ENCODE data around the gene PLA2G3.
"Not testable (repeated sequence)": the region's sequence is repeated elsewhere in the genome, so short reads cannot be mapped to it uniquely, and the experiment has no call there.

The PLA2G3 gene, protein sequence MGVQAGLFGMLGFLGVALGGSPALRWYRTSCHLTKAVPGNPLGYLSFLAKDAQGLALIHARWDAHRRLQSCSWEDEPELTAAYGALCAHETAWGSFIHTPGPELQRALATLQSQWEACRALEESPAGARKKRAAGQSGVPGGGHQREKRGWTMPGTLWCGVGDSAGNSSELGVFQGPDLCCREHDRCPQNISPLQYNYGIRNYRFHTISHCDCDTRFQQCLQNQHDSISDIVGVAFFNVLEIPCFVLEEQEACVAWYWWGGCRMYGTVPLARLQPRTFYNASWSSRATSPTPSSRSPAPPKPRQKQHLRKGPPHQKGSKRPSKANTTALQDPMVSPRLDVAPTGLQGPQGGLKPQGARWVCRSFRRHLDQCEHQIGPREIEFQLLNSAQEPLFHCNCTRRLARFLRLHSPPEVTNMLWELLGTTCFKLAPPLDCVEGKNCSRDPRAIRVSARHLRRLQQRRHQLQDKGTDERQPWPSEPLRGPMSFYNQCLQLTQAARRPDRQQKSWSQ

DNA sequence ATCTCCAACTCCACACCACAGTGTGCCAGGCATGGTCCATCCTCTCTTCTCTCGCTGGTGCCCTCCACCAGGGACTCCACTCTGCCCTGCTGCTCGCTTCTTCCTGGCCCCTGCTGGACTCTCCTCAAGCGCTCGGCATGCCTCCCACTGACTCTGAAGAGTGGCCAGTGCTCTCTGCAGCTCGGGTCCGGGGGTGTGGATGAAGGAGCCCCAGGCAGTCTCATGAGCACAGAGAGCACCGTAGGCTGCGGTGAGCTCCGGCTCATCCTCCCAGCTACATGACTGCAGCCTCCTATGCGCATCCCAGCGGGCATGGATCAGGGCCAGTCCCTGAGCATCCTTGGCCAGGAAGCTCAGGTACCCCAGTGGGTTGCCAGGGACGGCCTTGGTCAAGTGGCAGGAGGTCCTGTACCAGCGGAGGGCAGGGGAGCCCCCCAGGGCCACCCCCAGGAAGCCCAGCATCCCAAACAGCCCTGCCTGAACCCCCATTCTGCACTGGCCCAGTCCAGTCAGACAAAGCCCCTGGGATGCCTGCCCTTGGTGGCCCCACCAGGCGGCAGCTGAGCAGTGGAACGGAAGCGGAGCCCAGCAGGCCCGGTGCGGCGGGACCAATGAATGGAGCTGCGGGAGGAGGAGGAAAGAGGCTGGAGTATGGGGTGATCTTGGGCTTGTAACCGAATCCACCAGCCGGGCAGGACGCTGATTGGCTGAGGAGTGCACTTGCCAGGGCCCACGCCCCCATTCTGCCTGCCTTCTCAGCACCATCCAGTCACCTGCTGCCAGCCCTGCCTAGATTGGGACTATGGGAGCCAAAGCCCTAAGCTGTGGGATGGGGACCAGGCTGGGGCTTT is at the start of gene PLA2G3:
Gene PLA2G3 (minus strand): TSS at position 643 of the 851 bp plus-strand sequence. CDS start 154 bp downstream, at position 489.
- in situ Hi-C loops (cut with HindIII; ENCODE audit: low pct_ligation_motif_present, low pct_unique_long_range_greater_than_20kb, low sequenced_read_pairs): no loop called here
- no peak for DNase-seq

DNA sequence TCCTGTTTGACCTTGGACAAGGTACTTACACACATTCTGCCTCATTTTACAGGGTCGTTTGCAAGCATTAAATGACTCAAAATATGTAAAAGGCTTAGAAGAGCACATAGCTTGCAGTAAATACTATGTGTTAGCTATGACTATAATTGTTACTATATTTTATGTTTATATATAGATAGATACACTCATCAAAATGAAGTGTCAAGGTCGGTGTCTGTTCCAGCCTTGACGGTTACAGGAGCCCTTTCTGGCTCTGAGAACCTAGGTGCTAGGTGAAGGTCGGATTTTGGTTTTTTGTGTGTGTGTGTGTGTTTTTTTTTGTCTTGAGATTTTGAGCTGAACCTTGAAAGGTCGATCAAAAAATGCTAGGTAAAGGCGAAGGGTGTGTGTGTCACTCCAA is 47.3 kb upstream of the PLA2G3 start:
- DNase-seq: no peak
- in situ Hi-C loops (cut with HindIII; ENCODE audit: low pct_ligation_motif_present, low pct_unique_long_range_greater_than_20kb, low sequenced_read_pairs): no loop called here

DNA sequence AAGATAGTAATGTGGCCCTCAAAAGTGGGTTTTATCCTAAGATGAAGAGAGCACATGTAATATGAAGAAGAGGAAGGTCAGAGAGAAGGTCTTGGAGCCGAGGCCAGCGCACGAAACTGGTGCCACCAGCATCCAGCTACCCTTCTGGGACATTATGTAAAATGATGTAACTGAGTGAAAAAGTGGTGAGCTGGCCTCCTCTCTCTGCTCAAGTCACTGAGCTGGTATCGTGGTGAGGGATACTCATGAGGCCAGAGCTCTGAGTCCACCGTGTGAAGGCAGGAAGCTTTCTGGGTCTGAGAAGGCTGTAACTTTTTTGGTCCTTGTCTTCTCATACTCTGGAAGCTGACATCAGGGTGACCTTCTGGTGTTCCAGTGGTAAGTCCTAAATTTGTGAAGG is 44.7 kb upstream of the PLA2G3 start:
- in situ Hi-C loops (cut with HindIII; ENCODE audit: low pct_ligation_motif_present, low pct_unique_long_range_greater_than_20kb, low sequenced_read_pairs): no loop called here
- DNase-seq: no peak

DNA sequence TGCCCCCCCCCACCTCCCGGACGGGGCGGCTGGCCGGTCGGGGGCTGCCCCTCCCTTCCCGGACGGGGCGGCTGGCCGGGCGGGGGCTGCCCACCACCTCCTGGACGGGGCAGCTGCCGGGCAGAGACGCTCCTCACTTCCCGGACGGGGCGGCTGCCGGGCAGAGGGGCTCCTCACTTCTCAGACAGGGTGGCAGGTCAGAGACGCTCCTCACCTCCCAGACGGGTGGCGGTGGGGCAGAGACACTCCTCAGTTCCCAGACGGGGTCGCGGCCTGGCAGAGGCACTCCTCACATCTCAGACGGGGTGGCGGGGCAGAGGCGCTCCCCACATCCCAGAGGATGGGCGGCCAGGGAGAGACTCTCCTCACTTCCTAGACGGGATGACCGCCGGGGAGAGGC is 43.7 kb upstream of the PLA2G3 start:
- no peak for DNase-seq
- in situ Hi-C loops (cut with HindIII; ENCODE audit: low pct_ligation_motif_present, low pct_unique_long_range_greater_than_20kb, low sequenced_read_pairs): no loop called here

DNA sequence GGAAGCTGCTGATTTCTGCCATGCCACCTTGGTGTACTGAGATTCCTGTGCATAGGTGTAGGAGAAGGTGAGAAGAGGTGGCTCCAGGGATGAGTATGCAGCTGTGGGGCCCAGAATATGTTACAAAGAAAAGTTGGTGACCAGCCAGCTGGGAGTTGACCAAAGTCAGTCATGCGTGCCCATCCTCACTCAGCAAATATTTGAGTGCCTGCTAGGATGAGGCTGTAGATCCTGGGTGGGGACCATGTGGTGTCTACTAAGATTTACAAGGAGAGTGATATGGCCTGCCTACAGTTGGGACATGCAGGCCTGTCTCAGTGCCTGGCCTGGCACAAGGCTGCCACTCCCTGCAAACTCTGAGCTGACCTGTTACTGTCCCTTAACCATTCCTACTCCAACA is 39.0 kb upstream of the PLA2G3 start:
- in situ Hi-C loops (cut with HindIII; ENCODE audit: low pct_ligation_motif_present, low pct_unique_long_range_greater_than_20kb, low sequenced_read_pairs): no loop called here
- DNase-seq: peak; percentile 74

DNA sequence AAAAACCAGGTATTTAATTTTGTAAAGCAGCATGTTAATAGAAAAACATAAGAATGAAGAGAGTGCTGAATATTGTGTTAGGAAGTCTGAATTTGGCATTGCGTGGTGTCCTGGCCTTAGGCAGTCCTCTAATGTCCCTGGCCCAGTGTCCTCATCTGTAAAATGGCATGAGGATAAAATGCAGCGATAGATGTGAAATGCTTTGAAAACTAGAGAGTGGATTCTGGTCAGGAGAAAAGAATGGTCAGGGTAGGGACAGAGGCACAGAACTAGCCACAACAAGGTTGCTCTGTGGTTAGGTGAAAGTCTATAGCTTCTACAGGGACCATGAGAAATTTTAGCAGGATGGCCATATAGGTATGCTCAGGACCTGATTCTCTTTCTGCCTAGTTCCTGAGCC is 38.6 kb upstream of the PLA2G3 start:
- no peak for DNase-seq
- in situ Hi-C loops (cut with HindIII; ENCODE audit: low pct_ligation_motif_present, low pct_unique_long_range_greater_than_20kb, low sequenced_read_pairs): no loop called here

DNA sequence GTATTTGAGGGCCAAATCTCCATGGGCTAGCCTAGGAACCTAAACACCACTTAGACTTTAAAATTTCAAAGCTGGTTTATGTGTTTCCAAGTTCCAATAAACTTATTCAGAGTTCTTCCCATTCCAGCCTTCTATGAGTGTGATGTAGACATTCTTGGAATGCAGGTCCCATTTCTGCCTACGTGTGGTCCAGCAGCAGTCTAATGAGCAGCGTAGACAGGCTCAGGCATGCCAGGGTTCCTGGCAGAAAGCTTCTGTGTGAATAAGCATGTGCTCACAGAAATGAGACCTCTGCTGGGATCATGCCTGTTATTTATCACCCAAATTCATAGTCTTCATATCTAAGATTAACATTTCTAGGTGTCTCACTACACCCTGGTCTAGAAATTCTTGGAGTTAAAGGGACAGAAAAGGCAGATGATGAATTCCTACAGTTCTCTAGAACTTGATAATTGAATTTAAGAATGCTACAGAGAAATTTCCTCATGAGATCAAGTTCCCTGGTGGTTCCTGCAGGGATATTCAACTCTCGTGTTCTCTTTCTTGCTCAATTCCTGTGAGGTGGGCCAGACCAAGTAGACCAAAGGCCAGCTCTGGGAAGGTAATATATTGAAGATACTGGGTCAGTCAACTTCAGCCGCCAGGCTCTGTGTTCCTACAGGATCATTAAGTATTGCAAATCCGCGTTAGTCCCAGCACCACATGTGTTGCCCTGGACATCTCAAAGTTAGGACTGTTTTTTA is 37.3 kb upstream of the PLA2G3 start:
- peak; percentile 78 for DNase-seq
- in situ Hi-C loops (cut with HindIII; ENCODE audit: low pct_ligation_motif_present, low pct_unique_long_range_greater_than_20kb, low sequenced_read_pairs): no loop called here

DNA sequence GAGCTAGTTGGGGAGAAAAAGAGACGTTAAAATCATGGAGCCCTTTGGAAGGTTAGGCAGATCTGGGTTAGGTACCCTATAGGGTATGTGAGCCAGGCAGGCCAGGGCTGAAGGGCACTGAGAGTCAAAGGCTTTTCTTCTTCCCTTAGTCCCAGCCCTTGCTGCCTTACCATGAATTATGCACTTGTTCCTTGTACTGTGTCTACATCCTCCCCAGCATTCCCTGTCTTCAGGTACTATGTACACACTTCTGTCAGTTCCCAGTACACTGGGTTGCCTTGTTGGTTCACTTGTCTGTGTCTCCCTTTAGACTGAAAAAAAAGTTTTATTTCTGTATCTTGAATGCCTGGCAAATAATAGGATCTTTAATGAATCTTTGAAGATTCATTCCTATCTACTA is 36.6 kb upstream of the PLA2G3 start:
- in situ Hi-C loops (cut with HindIII; ENCODE audit: low pct_ligation_motif_present, low pct_unique_long_range_greater_than_20kb, low sequenced_read_pairs): no loop called here

DNA sequence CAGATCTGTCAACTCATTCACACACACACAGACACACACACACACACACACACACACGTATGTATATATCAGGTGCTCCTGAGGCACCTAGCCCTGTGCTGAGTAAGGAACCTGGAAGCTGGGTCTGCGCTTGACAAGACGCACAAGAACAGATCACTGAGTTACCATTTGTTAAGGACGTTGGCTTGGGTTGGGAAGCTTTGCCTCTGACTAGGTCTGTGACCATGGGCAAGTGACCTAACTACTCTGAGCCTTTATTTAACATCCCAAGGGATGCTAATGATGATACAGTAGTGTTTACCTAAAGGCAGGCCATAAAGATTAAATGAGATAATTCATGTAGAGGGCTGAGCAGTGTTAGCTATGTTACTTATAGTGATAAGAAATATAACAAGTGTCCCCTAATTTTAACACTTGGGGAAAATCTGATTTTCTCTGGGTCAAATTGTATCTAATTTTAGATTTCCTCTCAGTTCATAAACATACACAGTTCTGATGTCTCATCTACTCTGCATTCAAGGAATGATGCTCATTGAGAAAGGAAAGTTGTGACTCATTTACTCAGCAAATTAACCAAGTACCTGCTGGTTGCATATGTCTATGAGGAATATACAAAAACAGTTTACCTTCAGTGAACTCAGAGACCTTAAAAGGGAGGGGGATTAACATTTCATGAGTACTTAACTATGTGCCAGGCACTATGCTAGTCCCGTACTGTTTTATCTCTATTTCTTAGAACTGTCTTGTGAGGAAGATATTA is 33.3 kb upstream of the PLA2G3 start:
- in situ Hi-C loops (cut with HindIII; ENCODE audit: low pct_ligation_motif_present, low pct_unique_long_range_greater_than_20kb, low sequenced_read_pairs): no loop called here
- DNase-seq: peak; percentile 59

More for the DNA sequence above, 36.6 kb upstream of the PLA2G3 start:
- DNase-seq: no peak

DNA sequence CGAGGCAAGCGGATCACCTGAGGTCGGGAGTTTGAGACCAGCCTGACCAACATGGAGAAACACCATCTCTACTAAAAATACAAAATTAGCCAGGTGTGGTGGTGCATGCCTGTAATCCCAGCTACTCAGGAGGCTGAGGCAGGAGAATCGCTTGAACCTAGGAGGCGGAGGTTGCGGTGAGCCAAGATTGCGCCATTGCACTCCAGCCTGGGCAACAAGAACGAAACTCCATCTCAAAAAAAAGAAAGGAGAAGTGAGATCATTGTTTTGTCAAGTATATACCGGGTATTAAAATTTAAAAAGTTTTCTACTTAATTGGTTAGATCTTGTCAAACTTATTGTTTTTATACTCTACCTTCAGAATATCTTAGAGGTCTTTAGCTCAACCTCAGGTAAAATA is 31.4 kb upstream of the PLA2G3 start:
- in situ Hi-C loops (cut with HindIII; ENCODE audit: low pct_ligation_motif_present, low pct_unique_long_range_greater_than_20kb, low sequenced_read_pairs); DNase-seq: not testable (repeated sequence)

DNA sequence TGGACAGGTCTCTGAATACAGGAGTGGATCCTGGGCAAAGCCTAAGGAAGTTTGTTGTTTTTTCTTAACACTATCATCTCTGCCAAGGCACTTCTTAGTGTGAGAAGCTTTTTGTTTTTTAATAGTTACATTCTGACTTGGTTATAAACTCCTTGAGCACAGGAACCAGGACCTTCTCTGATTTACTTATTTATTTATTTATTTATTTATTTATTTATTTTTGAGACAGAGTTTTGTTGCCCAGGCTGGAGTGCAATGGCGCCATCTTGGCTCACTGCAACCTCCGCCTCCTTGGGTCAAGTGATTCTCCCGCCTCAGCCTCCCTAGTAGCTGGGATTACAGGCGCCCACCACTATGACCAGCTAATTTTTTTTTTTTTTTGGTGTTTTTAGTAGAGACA is 30.7 kb upstream of the PLA2G3 start:
- DNase-seq: no peak
- in situ Hi-C loops (cut with HindIII; ENCODE audit: low pct_ligation_motif_present, low pct_unique_long_range_greater_than_20kb, low sequenced_read_pairs): no loop called here

DNA sequence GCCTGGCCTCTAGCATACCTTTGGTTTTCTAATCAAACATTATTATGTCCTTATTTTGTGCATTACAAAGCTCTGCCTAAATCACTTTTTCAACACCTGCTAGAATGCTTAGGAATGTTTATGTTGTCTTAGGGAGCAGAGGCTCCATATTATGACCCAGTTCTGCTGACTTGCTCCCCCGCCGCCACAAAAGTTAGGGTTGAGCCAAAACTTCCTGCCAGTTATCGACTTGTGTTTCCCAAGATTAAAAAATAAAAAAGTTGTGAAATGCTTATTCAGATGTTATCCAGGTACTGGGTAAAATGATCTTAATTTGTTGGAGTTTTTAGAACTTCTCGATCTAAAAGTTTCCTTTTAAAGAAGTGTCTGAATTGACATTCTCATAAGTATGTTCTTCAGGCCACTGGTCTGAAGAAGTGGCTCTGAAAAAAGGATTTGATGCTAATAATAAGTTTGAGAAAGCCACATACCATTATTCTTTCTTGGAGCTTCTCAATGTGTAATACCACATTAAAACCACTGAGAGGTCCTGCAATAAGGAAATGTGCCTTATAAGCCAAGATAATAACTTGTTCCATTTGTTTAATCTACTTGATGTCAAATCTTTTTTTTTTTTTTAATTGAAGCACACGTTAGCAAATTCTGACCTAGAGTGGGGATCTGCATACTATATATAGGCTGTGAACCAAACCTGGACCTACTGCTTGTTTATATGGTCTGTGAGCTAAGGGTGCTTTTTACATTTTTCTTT is 21.9 kb upstream of the PLA2G3 start:
- DNase-seq: no peak
- in situ Hi-C loops (cut with HindIII; ENCODE audit: low pct_ligation_motif_present, low pct_unique_long_range_greater_than_20kb, low sequenced_read_pairs): no loop called here

DNA sequence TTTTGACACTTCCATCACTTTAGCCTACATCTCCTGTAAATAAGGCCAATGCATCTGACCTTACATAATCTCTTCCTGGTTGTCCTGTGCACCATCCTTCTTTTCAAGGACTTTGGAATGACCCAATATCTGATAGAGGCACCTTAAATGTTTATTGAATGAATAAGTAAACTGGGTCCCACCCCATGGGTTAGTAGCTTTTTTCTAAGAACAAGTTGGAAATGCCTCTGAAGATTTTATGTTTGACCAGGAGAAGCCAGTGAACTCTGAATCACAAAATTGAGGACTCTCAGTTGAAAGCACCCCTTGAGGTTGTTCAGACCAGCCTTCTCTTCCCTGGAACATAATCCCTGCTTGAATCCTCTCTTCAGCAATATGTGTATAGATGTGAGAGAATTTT is 21.1 kb upstream of the PLA2G3 start:
- in situ Hi-C loops (cut with HindIII; ENCODE audit: low pct_ligation_motif_present, low pct_unique_long_range_greater_than_20kb, low sequenced_read_pairs): no loop called here

DNA sequence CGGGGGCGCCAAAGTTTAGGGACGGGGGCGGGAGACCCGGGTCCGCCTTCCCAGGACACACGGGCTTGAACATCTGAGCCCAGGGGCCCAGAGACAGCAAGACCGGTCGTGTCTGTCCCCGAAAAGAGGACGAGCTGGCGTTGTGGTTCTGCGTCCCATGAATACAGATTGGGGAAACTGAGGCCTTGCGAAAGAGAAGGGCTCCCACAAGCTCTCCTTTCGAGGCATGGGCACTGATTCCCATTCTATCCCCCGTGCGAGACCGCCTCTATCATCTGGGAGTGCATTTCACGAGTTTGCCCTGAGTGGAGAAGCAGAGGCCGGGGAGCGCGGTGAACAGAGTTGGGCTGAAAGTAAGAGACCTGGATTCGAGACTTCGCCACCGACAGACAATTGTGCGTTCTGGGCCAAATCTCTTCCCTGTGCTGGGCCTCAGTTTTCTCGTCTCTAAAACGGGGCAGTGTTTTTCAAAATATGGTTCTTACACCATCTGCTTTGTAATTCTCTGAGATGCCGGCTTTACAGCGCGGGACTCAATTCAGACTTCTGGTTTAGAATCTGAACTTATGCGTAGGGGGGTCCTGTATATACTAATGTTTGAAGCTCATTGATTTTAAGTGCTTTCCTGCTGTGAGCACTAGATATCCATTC is 20.1 kb upstream of the PLA2G3 start:
- in situ Hi-C loops (cut with HindIII; ENCODE audit: low pct_ligation_motif_present, low pct_unique_long_range_greater_than_20kb, low sequenced_read_pairs): no loop called here
- DNase-seq: peak; percentile 24

More for the DNA sequence above, 21.1 kb upstream of the PLA2G3 start:
- DNase-seq: no peak

DNA sequence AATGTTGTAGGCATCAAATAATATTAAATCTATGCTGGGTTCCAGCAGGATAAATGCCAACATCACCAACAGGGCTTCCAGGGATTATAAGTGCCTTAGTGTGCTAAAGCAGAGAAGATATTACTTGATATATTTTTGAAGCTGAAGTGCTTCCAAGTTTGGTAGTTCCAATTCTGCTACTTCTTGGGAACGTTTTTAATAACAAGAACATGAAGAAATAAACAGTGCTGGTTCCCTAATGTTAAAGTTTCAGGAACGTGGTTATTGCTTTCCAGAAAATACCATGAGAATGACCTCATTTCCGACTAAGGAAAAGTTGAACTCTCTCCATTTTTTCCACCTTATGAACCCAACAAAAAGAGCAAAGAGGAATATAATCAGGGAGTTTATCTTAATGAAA is 15.1 kb upstream of the PLA2G3 start:
- DNase-seq: no peak

DNA sequence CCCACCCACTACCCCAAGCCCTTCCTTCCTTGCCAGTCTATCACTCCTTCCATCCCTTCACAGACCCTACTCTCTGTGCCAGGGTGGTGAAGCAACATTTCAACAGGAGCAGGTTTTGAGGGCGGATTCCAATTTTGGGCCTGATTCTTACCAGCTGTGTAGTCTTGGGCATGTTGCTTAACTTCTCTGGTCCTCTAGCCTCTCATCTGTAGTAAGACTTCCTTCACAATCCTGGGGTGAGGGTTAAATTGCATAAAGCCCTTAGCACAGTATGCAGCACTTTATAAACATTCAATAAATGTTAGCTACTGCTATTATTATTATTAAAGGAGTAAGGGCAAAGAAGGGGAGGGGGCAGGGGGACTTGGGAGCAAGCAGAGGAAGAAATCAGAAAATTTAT is 14.7 kb upstream of the PLA2G3 start:
- no peak for DNase-seq
- in situ Hi-C loops (cut with HindIII; ENCODE audit: low pct_ligation_motif_present, low pct_unique_long_range_greater_than_20kb, low sequenced_read_pairs): no loop called here

More for the DNA sequence above, 15.1 kb upstream of the PLA2G3 start:
- in situ Hi-C loops (cut with HindIII; ENCODE audit: low pct_ligation_motif_present, low pct_unique_long_range_greater_than_20kb, low sequenced_read_pairs): no loop called here

DNA sequence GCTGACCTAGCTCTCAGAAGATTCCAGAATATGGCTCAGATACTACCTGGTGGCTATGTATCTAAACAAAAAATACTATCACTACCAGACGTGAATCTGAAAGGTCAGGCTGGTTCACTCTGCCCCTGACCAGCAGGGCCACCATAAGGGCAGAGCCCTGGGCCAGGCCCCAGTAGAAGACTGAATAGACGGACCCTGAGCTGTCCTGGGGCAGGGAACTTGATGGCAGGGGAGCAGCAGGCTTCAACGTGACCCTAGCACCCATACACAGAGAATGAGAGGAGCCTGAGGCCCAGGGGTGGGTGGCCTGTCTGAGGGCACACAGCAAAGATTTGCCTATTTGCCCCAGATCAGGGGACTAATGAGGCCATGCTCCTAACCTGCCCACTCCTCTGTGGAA is 13.0 kb upstream of the PLA2G3 start:
- DNase-seq: no peak
- in situ Hi-C loops (cut with HindIII; ENCODE audit: low pct_ligation_motif_present, low pct_unique_long_range_greater_than_20kb, low sequenced_read_pairs): no loop called here

Measured in ACHN (cell line).